ENCODE data around the gene CELSR1. TPM values are rescaled to one million over a fixed set of nuclear protein-coding genes. Genes with fewer than 3 reads are reported as not detected.

Gene CELSR1
- total and polyA plus RNA-seq, 10 donors, result 4.3 to 13.1 (median 8.4) TPM

GRCh38 chr22:46509416-46510089 is 27.9 kb downstream of the CELSR1 start:
- no peaks in the 10 kb centered on the region for H3K36me3 ChIP-seq
- intact Hi-C loops (cut with DNase I; ENCODE audit: low total_unique reads), result no loop called here
- no peaks in the 10 kb centered on the region for H3K4me1 ChIP-seq
- 88 to 93% (median 89%) methylated on average over 7 to 16 of the region's 16 CpGs for WGBS, 5 donors
- H3K27ac ChIP-seq, result no peak overlapping the region
- no peak for DNase-seq
- H3K4me3 ChIP-seq, result no peak overlapping the region
- no peak for TF ChIP-seq CTCF (IDR thresholded peaks at IDR 0.05 in 8 of 11, conservative IDR thresholded peaks at IDR 0.05 in 3 of 11)
- TF ChIP-seq POLR2AphosphoS5 (IDR thresholded peaks at IDR 0.05), result no peak
- no peak for TF ChIP-seq POLR2A (IDR thresholded peaks at IDR 0.05)
- peaks cover 0 to 38% (median 0%) of the 10 kb centered on the region in 7 donors for H3K27me3 ChIP-seq (replicated peaks in 1 of 7)
- H3K9me3 ChIP-seq, result no peaks in the 10 kb centered on the region

- DNase-seq, result no peak
- Histone ChIP-seq H3K36me3 (no peaks in the 10 kb centered on the region), H3K4me1 (no peaks in the 10 kb centered on the region), H3K9me3 (no peaks in the 10 kb centered on the region), H3K27me3 (replicated peaks in 1 of 7) (peaks cover 0 to 38% (median 0%) of the 10 kb centered on the region in 7 donors), H3K4me3 (no peak overlapping the region), H3K27ac (no peak overlapping the region)
- TF ChIP-seq POLR2AphosphoS5 (IDR thresholded peaks at IDR 0.05), result no peak
- TF ChIP-seq CTCF (IDR thresholded peaks at IDR 0.05 in 8 of 11, conservative IDR thresholded peaks at IDR 0.05 in 3 of 11), result no peak
- no peak for TF ChIP-seq POLR2A (IDR thresholded peaks at IDR 0.05)
- intact Hi-C loops (cut with DNase I; ENCODE audit: low total_unique reads), result no loop called here
- WGBS, 5 donors, result 67 to 80% (median 73%) methylated on average over 18 to 20 of the region's 20 CpGs
These were observed 28.9 kb downstream of the CELSR1 start for GRCh38 chr22:46508491-46508999.

GRCh38 chr22:46507451-46508425 is 29.7 kb downstream of the CELSR1 start:
- intact Hi-C loops (cut with DNase I; ENCODE audit: low total_unique reads), result no loop called here
- Histone ChIP-seq H3K4me1 (peaks cover 0 to 2% (median 0%) of the 10 kb centered on the region in 6 donors), H3K27me3 (replicated peaks in 1 of 7) (peaks cover 0 to 46% (median 1%) of the 10 kb centered on the region in 7 donors), H3K4me3 (no peak overlapping the region), H3K36me3 (no peaks in the 10 kb centered on the region), H3K9me3 (no peaks in the 10 kb centered on the region), H3K27ac (no peak overlapping the region)
- DNase-seq, result no peak
- TF ChIP-seq POLR2AphosphoS5 (IDR thresholded peaks at IDR 0.05), result no peak
- no peak for TF ChIP-seq CTCF (IDR thresholded peaks at IDR 0.05 in 8 of 11, conservative IDR thresholded peaks at IDR 0.05 in 3 of 11)
- TF ChIP-seq POLR2A (IDR thresholded peaks at IDR 0.05), result no peak
- WGBS, 5 donors, result 54 to 77% (median 73%) methylated on average over 21 to 34 of the region's 34 CpGs

Measured in spleen (tissue), 11 donors.